Ovary (tissue), 9 donors: Measurements from ENCODE around the gene PRKCE. TPM values are rescaled to one million over a fixed set of nuclear protein-coding genes. Genes with fewer than 3 reads are reported as not detected.

Source experiments
- DNase-seq, 5 donors: peaks; one replicate each; pipeline ENCODE4 v3.0.0-alpha.2; 2019 to 2020
- H3K27ac ChIP-seq, 2 donors: fragments of 200-600 bp; one replicate each; pipeline versions ENCODE4 v1.5.1 to v1.8.0; 2019 to 2022
- H3K27me3 ChIP-seq: fragments of 200-600 bp; one replicate; pipeline ENCODE4 v1.8.0; 2022
- H3K36me3 ChIP-seq: fragments of 200-600 bp; sonication (generic); one replicate; pipeline ENCODE4 v1.5.1; 2019
- H3K4me1 ChIP-seq: one replicate; pipeline ENCODE4 v1.8.1; 2013; ENCODE audit warnings: mild to moderate bottlenecking, moderate library complexity; ENCODE audit not compliant: insufficient read depth
- H3K4me3 ChIP-seq: fragments of 200-600 bp; sonication (generic); one replicate; pipeline ENCODE4 v1.5.1; 2017
- H3K9me3 ChIP-seq, 2 donors: fragments of 200-600 bp in 1 of 2; sonication (generic) in 1 of 2; one replicate each; pipeline versions ENCODE4 v1.5.1 to v1.8.1; 2013 to 2019; ENCODE audit warnings: mild to moderate bottlenecking in 1 of 2, moderate library complexity in 1 of 2
- EP300 ChIP-seq: sonication (generic); formaldehyde crosslinking; IDR thresholded peaks from one replicate; pipeline ENCODE4 v1.6.1; 2017; ENCODE audit warnings: antibody characterized with exemption
- POLR2A ChIP-seq: fragments of 450-650 bp; IDR thresholded peaks from one replicate; pipeline ENCODE4 v1.6.1; 2017; ENCODE audit warnings: antibody characterized with exemption, mild to moderate bottlenecking, moderate library complexity
- WGBS, 3 donors: extraction: QIAGEN DNeasy Blood & Tissue Kit in 1 of 3; methylation state at CpG; one replicate each; pipeline versions ENCODE4 v1.1.5 to v1.1.7; 2013 to 2017; 5-methylcytosine and 5-hydroxymethylcytosine counted together
- intact Hi-C, 4 donors: fragments of 100-400 bp; cut with DNase I; formaldehyde crosslinking; loops; one replicate each; pipeline versions ENCODE4 v1.11.0 to v1.15.1; 2022 to 2023
- polyA plus RNA-seq, 2 donors: library from polyadenylated mRNA; stranded (reverse); fragments of 200-250 nt in 1 of 2; fragments of 350-450 nt in 1 of 2; fragmentation: Illumina TruSeq in 1 of 2; extraction: RNeasy Lipid Tissue Mini Kit (QIAGEN cat#74804) in 1 of 2; gene quantifications; one replicate each; pipeline ENCODE4 v1.2.3, GENCODE V29; 2013 to 2014
- total RNA-seq, 7 donors: library from RNA; depleted of rRNA in 2 of 7; stranded (reverse); fragments of >200 nt in 2 of 7; fragmentation: NEBNext Ultra II Directional in 3 of 7; extraction: Animal tissue kit (Norgen Biotek cat#: 25700) in 3 of 7; gene quantifications; one replicate each; pipeline versions ENCODE4 v1.1.0 to v1.2.4, GENCODE V29; 2016 to 2023
- TF ChIP-seq, protein P1 (sequence below), 3 donors: fragments of 450-650 bp in 2 of 3; fragments of 200-600 bp in 1 of 3; IDR thresholded peaks; one replicate each; pipeline versions ENCODE4 v1.5.1 to v1.8.0; 2016 to 2022; ENCODE audit warnings: antibody characterized with exemption in 3 of 3, mild to moderate bottlenecking in 1 of 3
- donor health status: DM: no; HTN: no; CAD: no; lungs with moderate emphysema.
- donor health status: DM: no; HTN: no; CAD: no.
- donor health status: Bipolar disorder and iron deficiency.
- donor health status: DM: yes; HTN: yes; CAD: no.
- donor health status: DM: no; HTN: no; CAD: no.
- donor health status: DM: yes; HTN: yes; CAD: no.

PRKCE gene
- total and polyA plus RNA-seq, 9 donors = 3.1 to 22.8 (median 12.8) TPM

DNA sequence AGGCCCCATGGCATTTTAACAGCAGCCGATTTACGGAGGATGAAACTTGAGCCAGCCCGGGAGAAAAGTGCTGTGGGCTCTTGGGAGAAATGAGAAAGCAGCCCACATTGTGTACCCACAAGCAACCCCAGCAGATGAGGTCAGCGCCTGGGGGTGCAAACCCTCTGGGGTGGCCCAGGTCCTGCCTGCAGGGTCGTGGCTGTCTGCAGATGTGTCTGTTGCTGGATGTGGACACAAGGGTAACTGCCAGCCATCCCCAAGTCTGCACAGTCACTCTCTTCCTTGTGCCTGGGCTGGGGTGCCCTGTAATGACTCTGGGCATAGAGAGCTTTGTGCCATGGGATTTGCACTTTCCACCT is 170.8 kb downstream of the PRKCE start:
- peak in 1 of 5 donors; percentile 38 for DNase-seq
- H3K27me3 ChIP-seq = no peaks in the 10 kb centered on the region
- 56 to 70% (median 58%) methylated on average over 5 of the region's 5 CpGs for WGBS, 3 donors
- H3K4me3 ChIP-seq = no peak overlapping the region
- peaks cover 8% of the 10 kb centered on the region for H3K4me1 ChIP-seq
- intact Hi-C loops = no loop called here
- H3K9me3 ChIP-seq = no peaks in the 10 kb centered on the region
- no peaks in the 10 kb centered on the region for H3K36me3 ChIP-seq
- no peak for TF ChIP-seq EP300
- no peak for TF ChIP-seq POLR2A
- TF ChIP-seq, protein P1, sequence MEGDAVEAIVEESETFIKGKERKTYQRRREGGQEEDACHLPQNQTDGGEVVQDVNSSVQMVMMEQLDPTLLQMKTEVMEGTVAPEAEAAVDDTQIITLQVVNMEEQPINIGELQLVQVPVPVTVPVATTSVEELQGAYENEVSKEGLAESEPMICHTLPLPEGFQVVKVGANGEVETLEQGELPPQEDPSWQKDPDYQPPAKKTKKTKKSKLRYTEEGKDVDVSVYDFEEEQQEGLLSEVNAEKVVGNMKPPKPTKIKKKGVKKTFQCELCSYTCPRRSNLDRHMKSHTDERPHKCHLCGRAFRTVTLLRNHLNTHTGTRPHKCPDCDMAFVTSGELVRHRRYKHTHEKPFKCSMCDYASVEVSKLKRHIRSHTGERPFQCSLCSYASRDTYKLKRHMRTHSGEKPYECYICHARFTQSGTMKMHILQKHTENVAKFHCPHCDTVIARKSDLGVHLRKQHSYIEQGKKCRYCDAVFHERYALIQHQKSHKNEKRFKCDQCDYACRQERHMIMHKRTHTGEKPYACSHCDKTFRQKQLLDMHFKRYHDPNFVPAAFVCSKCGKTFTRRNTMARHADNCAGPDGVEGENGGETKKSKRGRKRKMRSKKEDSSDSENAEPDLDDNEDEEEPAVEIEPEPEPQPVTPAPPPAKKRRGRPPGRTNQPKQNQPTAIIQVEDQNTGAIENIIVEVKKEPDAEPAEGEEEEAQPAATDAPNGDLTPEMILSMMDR (IDR thresholded peaks at IDR 0.05) = no peak
- no peak overlapping the region for H3K27ac ChIP-seq

GRCh38 chr2:45823723-45824206 is 172.3 kb downstream of the PRKCE start:
- peaks cover 8% of the 10 kb centered on the region for H3K4me1 ChIP-seq
- intact Hi-C loops = no loop called here
- no peak overlapping the region for H3K4me3 ChIP-seq
- peak in 1 of 5 donors; percentile 41 for DNase-seq
- no peaks in the 10 kb centered on the region for H3K36me3 ChIP-seq
- H3K27me3 ChIP-seq = no peaks in the 10 kb centered on the region
- TF ChIP-seq, protein P1 (IDR thresholded peaks at IDR 0.05) = no peak
- TF ChIP-seq POLR2A (no peak), EP300 (no peak)
- H3K27ac ChIP-seq = no peak overlapping the region
- H3K9me3 ChIP-seq = no peaks in the 10 kb centered on the region
- 83 to 93% (median 87%) methylated on average over 4 of the region's 4 CpGs for WGBS, 3 donors

DNA sequence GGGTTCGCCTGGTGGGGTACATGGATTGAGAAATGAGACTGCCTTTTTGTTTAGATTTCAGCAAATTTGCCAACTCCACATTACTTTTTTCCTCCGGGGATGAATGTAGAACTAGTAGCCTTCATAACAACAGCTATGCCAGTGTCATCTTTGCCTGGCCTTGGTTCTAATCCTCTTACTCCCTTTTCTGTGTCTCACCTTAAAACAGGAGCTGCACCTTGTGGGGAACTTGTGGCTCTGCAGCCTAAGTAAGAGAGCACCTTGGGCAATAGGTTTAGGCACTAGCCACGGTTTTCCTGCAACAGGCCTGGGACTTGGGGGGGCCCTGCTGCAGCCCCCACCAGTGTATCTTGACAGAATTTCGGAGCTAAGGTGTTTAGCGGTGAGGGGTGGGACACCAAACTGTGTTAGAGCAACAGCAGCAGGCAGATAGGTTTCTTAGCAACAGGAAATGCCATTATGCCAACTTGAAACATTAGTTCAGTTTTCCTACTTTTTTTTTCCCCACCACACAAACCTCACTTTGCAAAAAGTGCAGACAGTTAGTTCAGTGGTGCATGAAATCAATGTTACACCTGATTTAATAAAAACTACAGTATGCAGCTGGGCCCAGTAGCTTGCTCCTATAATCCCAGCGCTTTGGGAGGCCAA is 173.7 kb downstream of the PRKCE start:
- intact Hi-C loops = no loop called here

DNA sequence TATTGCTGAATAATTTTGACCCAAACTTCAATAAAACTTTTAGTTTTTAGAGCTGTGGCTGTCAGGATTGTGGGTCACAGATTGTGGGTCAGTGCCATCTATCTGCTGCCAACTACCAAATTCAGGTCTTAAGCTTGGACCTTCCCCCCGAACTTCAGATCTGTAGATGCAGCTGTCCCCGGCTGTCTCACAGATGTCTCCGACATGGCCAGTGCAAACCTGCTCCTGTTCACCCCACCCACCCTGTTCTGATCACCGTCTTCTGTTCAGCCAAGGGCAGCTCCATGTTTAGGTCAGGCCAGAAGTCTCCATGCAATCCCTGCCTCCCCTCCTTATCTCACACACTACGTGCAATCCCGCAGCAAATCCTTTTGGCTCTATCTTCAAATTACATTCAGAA is 175.0 kb downstream of the PRKCE start:
- 84 to 90% (median 90%) methylated on average over 6 of the region's 6 CpGs for WGBS, 3 donors
- no peak for DNase-seq
- Histone ChIP-seq H3K27me3 (no peaks in the 10 kb centered on the region), H3K9me3 (no peaks in the 10 kb centered on the region), H3K4me3 (no peak overlapping the region), H3K4me1 (peaks cover 6% of the 10 kb centered on the region), H3K27ac (no peak overlapping the region), H3K36me3 (no peaks in the 10 kb centered on the region)
- TF ChIP-seq POLR2A = no peak
- TF ChIP-seq, protein P1 (IDR thresholded peaks at IDR 0.05) = no peak
- TF ChIP-seq EP300 = no peak
- intact Hi-C loops = no loop called here

More for the DNA sequence above, 173.7 kb downstream of the PRKCE start:
- no peak for DNase-seq
- Histone ChIP-seq H3K27me3 (no peaks in the 10 kb centered on the region), H3K4me3 (no peak overlapping the region), H3K4me1 (peaks cover 8% of the 10 kb centered on the region), H3K36me3 (no peaks in the 10 kb centered on the region), H3K9me3 (no peaks in the 10 kb centered on the region), H3K27ac (no peak overlapping the region)
- no peak for TF ChIP-seq EP300
- no peak for TF ChIP-seq POLR2A
- TF ChIP-seq, protein P1 (IDR thresholded peaks at IDR 0.05) = no peak
- 96% methylated on average over 6 of the region's 6 CpGs for WGBS, 3 donors
